IPS DF 19.7 (cell line): ENCODE measurements around the gene HINFP.

Source experiments
- DNase-seq: peaks from one replicate; pipeline ENCODE4 v3.0.0-alpha.2; 2013; ENCODE audit warnings: low read depth, low spot score

The HINFP gene, protein sequence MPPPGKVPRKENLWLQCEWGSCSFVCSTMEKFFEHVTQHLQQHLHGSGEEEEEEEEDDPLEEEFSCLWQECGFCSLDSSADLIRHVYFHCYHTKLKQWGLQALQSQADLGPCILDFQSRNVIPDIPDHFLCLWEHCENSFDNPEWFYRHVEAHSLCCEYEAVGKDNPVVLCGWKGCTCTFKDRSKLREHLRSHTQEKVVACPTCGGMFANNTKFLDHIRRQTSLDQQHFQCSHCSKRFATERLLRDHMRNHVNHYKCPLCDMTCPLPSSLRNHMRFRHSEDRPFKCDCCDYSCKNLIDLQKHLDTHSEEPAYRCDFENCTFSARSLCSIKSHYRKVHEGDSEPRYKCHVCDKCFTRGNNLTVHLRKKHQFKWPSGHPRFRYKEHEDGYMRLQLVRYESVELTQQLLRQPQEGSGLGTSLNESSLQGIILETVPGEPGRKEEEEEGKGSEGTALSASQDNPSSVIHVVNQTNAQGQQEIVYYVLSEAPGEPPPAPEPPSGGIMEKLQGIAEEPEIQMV

DNA sequence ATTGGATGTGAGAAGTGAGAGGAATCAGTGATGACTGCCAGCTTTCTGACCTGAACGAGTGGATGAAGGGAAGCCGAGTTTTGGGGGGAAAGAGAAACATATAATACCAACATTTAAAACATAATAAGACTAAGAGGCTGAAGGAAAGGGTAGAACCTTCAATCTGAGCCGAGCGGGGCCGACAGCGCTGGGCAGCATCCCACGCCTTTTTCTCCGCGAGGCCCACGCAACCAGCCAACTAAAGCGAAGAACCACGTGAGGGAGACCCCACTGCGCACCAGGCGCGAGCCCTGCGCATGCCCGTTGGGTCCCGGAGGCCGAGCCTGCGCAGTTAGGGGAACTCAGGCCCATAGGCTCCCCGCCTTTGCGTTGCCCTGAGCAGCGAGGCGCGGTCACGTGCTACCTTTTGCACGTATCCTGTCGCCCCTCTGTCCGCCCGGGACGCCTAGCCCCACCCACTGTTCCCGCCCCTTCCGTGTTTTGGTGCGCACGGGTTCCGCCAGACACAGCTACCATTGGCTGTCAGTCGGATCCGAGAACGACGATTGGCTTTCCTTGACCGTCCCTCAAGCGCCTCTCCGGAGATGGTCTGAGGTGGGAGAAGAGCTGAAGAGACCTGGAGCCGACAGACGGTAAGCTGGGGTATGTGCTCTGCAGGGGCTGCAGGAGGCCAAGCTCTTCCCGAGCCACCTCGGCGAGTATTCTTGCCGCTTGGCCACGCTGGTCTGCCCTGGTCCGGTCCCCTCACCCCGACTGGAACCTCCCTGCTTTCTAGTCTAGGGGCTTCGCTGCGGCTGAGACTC is at the start of gene HINFP:
Gene HINFP, plus strand, starts transcription at position 573 of the 803 bp plus-strand sequence. CDS start 5,365 bp downstream, outside the sequence.
- DNase-seq: peak; percentile 94

- DNase-seq: no peak
These were observed 43.5 kb upstream of the HINFP start for GRCh38 chr11:119077839-119078238.

DNA sequence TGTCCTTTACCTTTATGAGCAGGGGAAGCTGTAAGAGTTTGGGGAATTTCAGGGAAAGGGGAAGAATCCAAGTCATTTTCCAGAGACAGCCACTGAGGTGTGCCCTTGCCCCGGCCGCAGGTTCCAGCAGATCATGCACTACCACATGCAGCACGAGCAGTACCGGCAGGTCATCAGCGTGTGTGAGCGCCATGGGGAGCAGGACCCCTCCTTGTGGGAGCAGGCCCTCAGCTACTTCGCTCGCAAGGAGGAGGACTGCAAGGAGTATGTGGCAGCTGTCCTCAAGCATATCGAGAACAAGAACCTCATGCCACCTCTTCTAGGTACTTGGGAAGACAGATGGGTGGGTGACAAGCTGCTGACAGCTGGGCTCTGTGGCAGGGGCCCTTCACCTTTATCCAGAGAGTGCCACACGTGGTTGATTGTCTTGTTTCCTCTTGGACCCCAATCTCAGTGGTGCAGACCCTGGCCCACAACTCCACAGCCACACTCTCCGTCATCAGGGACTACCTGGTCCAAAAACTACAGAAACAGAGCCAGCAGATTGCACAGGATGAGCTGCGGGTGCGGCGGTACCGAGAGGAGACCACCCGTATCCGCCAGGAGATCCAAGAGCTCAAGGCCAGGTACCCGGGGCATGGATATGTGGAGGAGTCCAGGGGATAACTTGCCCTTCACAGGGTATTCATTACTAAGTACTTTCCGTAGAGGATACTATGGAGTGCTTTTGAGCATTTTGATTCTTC is 42.5 kb upstream of the HINFP start:
- no peak for DNase-seq

- DNase-seq: no peak
These were observed 39.6 kb upstream of the HINFP start for GRCh38 chr11:119081682-119082260.

GRCh38 chr11:119084663-119085436 is 36.5 kb upstream of the HINFP start, which contains the start of gene HMBS:
HMBS (plus strand) TSS chr11:119084881; CDS start chr11:119085034, 153 bp downstream.
- DNase-seq: peak; percentile 82

DNA sequence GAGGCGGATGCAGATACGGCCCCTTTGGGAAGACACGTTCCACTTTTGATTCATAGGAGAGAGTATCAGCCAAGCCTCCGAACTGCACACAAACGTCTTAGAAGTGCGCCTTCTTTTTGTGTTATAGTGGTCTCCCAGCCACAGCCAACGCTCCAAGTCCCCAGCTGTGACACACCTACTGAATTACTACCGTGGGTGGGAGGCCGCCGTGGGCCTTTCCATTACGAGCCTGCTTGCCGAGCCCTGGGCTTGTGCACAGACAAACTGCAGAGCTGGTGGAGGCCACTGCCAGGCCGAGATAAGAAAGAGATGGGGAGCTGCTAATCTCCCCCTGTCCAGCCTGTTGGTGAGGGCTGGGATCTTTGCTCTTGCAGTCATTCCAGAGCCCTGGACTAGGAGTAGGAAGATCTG is 35.9 kb upstream of the HINFP start:
- no peak for DNase-seq

DNA sequence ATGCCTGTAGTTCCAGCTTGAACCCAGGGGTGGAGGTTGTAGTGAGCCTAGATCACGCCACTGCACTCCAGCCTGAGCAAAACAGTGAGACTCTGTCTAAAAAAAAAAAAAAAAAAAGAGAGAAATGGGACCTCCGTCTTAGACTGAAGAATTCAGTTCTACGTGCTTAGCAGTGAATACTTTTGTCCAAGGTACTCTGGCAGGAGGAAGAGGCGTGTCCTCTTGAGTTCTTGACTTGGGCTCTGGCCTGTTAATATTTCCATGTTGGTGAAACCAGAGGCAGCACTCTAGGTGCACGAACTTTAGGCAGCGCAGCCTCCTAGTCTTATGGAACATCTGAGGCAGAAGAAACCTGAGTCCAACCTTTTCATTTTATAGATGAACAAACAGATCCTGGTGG is 34.3 kb upstream of the HINFP start:
- DNase-seq: no peak

GRCh38 chr11:119087747-119088241 is 33.6 kb upstream of the HINFP start:
- no peak for DNase-seq

- DNase-seq: no peak
These were observed 33.0 kb upstream of the HINFP start for GRCh38 chr11:119088406-119088805.

DNA sequence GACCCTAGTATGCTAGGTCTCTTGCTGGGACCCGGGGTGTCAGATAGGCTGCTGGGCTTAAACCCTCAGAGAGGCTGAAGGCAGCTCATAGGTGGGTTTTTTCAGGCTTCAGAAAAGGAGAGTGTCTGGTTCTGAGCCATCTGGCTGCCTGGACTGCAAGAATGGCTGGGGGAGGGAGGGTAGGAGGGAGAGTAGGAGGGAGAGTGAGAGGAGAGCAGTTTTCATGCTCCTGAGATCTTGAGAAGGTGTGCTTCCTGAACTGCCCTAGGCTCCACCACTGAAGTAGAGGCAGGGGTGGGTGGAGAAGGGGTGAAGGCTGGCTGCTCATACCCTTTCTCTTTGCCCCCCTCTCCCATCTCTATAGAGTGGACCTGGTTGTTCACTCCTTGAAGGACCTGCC is 32.1 kb upstream of the HINFP start:
- no peak for DNase-seq

GRCh38 chr11:119091178-119091577 is 30.2 kb upstream of the HINFP start:
- no peak for DNase-seq

DNA sequence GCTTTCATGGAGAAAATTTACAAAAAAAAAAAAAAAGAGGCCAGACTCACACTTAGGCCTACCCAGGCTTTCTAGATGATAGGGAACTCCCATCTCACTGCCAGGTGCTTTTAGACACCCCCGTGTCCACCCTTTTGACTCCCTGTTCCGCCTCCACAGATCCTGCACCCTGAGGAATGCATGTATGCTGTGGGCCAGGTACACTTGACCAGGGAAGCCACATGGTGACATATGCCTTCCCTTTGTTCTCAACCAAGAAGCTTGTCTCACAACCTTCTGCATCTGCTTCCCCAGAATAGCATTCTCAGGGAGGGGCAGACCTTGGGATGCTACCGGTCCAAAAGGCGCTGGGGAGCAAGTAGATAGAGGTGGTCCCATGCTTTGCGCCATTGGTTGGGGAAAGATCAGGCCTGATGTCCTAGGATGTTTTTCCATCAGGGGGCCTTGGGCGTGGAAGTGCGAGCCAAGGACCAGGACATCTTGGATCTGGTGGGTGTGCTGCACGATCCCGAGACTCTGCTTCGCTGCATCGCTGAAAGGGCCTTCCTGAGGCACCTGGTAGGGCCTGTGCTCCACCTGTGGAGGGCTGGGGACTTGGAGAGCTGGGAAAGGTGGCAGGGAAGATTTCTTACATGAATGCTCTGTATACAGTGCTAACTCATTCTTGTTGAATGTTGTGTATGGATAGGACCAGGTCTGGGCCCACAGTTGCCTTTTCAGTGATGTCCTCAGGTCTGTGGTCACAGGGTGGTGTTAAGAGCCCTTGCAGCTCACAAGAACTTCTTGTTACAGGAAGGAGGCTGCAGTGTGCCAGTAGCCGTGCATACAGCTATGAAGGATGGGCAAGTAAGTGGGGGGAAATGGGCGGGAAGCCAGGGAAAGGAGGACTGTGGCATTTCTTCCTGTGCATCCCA is 29.2 kb upstream of the HINFP start:
- no peak for DNase-seq

DNA sequence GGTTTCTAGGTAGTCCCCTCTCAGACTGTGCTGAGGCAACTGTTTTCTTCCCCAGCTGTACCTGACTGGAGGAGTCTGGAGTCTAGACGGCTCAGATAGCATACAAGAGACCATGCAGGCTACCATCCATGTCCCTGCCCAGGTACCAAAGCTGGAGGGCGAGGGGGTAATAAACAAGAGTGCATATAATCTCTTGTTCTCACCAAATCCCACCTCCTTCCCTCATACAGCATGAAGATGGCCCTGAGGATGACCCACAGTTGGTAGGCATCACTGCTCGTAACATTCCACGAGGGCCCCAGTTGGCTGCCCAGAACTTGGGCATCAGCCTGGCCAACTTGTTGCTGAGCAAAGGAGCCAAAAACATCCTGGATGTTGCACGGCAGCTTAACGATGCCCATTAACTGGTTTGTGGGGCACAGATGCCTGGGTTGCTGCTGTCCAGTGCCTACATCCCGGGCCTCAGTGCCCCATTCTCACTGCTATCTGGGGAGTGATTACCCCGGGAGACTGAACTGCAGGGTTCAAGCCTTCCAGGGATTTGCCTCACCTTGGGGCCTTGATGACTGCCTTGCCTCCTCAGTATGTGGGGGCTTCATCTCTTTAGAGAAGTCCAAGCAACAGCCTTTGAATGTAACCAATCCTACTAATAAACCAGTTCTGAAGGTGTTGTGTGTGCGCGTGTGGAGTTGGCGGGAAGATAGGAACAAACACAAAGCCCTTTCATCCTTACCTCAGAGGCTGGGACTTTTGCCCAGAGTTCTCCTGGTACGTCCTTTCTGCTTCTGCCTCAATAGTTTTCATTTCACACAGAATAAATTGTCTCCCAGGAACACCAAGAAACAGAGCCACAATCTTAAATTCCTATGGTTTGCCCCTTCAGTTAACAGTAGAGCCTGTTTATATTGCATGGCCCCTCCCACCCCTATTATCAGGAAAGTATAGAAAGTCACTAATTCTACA is 28.2 kb upstream of the HINFP start:
- DNase-seq: no peak

GRCh38 chr11:119093942-119094815 is 27.2 kb upstream of the HINFP start:
- DNase-seq: no peak

DNA sequence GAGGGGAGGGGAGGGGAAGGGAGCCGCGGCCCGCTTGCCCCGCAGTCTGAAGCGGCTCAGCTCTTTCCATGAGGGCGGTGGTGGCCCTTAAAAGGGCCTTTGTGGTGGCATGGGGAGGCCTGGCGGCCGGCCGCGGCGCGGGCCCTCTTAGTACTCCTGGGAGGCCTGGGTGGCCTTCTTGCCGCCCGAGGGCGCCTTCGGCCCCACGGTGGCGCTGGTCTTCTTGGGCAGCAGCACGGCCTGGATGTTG is 26.6 kb upstream of the HINFP start:
- no peak for DNase-seq

DNA sequence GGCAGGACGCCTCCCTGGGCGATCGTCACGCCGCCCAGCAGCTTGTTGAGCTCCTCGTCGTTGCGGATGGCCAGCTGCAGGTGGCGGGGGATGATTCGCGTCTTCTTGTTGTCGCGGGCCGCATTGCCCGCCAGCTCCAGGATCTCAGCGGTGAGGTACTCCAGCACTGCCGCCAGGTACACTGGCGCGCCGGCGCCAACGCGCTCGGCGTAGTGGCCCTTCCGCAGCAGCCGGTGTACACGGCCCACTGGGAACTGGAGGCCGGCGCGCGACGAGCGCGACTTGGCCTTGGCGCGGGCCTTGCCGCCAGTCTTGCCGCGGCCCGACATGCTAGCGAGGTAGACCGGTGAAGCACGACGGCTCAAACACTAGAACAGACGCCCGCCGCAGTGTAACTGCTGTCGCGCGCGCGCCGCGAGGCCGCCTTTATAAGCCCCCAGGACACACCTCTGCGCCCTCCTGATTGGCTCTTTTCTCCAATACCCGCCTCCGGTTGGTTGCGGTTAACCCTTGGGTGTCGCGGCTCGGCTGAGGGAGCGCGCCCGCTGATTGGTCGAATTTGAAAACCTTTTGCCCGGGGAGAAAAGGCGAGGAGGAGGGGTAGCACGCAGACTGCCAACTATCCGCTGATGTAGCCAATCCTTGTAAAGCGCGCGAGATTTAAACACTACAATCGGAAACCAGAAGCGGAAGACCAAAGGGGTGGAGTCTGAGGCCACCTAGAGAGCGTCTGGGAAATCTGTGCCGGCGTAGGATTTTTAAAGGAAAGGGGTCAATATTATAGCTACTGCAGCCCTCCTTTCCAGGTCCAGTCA is 26.1 kb upstream of the HINFP start:
- peak; percentile 99 for DNase-seq

GRCh38 chr11:119099711-119100110 is 21.7 kb upstream of the HINFP start:
- DNase-seq: no peak
